Body of pancreas (tissue), 4 donors: Measurements from ENCODE around the gene MEAF6.
"Not testable (repeated sequence)": the region's sequence is repeated elsewhere in the genome, so short reads cannot be mapped to it uniquely, and the experiment has no call there.

Experiments used
- CTCF ChIP-seq, 7 experiments: fragments of 450-650 bp in 4 of 7; fragments of 200-600 bp in 3 of 7; sonication (generic) in 3 of 7; IDR thresholded peaks; one replicate each; pipeline ENCODE4 v1.5.1; 2016 to 2019; ENCODE audit warnings: antibody characterized with exemption in 7 of 7
- POLR2A ChIP-seq, 3 donors: fragments of 450-650 bp; IDR thresholded peaks; one replicate each; pipeline ENCODE4 v1.6.1; 2016; ENCODE audit warnings: antibody characterized with exemption in 3 of 3, mild to moderate bottlenecking in 2 of 3

- not testable (repeated sequence) for TF ChIP-seq POLR2A, CTCF (IDR thresholded peaks at IDR 0.05)
Observed at GRCh38 chr1:37502791-37503190, 11.8 kb downstream of the MEAF6 start.
